Neural cell (in vitro differentiated cells): ENCODE measurements around the gene TRABD2B.

ENCODE experiments used
- EP300 ChIP-seq: fragments of 450-650 bp; conservative IDR thresholded peaks from 2 replicates; pipeline ENCODE4 v1.6.1; 2014; ENCODE audit warnings: antibody characterized with exemption, mild to moderate bottlenecking, moderate library complexity; ENCODE audit not compliant: poor library complexity, severe bottlenecking
- EZH2 ChIP-seq: fragments of 200-600, 300-800 bp; shearing (Covaris generic), sonication (generic); IDR thresholded peaks from 2 replicates; pipeline ENCODE4 v1.6.1; 2014; ENCODE audit warnings: antibody characterized with exemption, low read length, borderline replicate concordance, mild to moderate bottlenecking; ENCODE audit not compliant: insufficient read depth, poor library complexity, severe bottlenecking
- POLR2AphosphoS5 ChIP-seq: IDR thresholded peaks from 2 replicates; pipeline ENCODE4 v1.6.1; 2012
- RAD21 ChIP-seq: fragments of 450-650 bp; conservative IDR thresholded peaks from 2 replicates; pipeline ENCODE4 v1.6.1; 2014; ENCODE audit warnings: antibody characterized with exemption, mild to moderate bottlenecking, moderate library complexity
- TF ChIP-seq, protein P1 (sequence below): fragments of 450-650 bp; IDR thresholded peaks from 2 replicates; pipeline ENCODE4 v1.5.1; 2014; ENCODE audit warnings: antibody characterized with exemption, mild to moderate bottlenecking, moderate library complexity; ENCODE audit not compliant: poor library complexity, severe bottlenecking
- TF ChIP-seq, protein P2 (sequence below): IDR thresholded peaks from 2 replicates; pipeline ENCODE4 v1.6.1; 2012; ENCODE audit warnings: borderline replicate concordance

DNA sequence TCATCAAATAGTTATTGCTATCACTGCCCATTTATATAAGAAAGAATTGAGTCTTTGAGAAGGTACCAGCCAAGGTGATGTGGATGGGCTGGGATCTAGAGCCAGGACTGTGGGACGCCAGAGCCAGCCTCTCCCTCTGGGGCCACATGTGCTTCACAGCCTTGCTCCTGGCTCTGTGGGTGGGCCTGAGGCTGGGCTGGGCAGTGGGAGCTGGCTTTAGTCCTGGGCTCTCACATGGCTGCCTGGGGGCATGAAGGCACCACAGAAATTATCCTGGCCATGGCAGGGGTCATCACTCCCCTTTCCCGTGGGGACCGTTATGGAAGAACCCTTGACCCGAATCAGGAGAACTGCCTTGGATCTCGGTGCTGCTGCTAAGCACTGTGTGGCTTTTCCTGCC, 203.1 kb downstream of the TRABD2B start:
- TF ChIP-seq EP300 (no peak), EZH2 (no peak), RAD21 (no peak), POLR2AphosphoS5 (no peak)
- TF ChIP-seq, protein P1, sequence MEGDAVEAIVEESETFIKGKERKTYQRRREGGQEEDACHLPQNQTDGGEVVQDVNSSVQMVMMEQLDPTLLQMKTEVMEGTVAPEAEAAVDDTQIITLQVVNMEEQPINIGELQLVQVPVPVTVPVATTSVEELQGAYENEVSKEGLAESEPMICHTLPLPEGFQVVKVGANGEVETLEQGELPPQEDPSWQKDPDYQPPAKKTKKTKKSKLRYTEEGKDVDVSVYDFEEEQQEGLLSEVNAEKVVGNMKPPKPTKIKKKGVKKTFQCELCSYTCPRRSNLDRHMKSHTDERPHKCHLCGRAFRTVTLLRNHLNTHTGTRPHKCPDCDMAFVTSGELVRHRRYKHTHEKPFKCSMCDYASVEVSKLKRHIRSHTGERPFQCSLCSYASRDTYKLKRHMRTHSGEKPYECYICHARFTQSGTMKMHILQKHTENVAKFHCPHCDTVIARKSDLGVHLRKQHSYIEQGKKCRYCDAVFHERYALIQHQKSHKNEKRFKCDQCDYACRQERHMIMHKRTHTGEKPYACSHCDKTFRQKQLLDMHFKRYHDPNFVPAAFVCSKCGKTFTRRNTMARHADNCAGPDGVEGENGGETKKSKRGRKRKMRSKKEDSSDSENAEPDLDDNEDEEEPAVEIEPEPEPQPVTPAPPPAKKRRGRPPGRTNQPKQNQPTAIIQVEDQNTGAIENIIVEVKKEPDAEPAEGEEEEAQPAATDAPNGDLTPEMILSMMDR, result no peak
- TF ChIP-seq, protein P2, sequence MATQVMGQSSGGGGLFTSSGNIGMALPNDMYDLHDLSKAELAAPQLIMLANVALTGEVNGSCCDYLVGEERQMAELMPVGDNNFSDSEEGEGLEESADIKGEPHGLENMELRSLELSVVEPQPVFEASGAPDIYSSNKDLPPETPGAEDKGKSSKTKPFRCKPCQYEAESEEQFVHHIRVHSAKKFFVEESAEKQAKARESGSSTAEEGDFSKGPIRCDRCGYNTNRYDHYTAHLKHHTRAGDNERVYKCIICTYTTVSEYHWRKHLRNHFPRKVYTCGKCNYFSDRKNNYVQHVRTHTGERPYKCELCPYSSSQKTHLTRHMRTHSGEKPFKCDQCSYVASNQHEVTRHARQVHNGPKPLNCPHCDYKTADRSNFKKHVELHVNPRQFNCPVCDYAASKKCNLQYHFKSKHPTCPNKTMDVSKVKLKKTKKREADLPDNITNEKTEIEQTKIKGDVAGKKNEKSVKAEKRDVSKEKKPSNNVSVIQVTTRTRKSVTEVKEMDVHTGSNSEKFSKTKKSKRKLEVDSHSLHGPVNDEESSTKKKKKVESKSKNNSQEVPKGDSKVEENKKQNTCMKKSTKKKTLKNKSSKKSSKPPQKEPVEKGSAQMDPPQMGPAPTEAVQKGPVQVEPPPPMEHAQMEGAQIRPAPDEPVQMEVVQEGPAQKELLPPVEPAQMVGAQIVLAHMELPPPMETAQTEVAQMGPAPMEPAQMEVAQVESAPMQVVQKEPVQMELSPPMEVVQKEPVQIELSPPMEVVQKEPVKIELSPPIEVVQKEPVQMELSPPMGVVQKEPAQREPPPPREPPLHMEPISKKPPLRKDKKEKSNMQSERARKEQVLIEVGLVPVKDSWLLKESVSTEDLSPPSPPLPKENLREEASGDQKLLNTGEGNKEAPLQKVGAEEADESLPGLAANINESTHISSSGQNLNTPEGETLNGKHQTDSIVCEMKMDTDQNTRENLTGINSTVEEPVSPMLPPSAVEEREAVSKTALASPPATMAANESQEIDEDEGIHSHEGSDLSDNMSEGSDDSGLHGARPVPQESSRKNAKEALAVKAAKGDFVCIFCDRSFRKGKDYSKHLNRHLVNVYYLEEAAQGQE, result no peak
